NCI-H2029 (cell line): ENCODE measurements around the gene LATS2.
"Not testable (repeated sequence)": the region's sequence is repeated elsewhere in the genome, so short reads cannot be mapped to it uniquely, and the experiment has no call there.

Experiments used
- DNase-seq: peaks from one replicate; lab custom pipeline; 2025; lab: John Stamatoyannopoulos, UW

The LATS2 gene

GRCh38 chr13:21075379-21076249 lies 14.2 kb upstream of the LATS2 start:
- no peak for DNase-seq

GRCh38 chr13:21075011-21075378 lies 13.6 kb upstream of the LATS2 start:
- no peak for DNase-seq

GRCh38 chr13:21074546-21074945 lies 13.2 kb upstream of the LATS2 start:
- DNase-seq: no peak

- DNase-seq: no peak
Observed at GRCh38 chr13:21071924-21072323, 10.5 kb upstream of the LATS2 start.

- DNase-seq: no peak
Observed at GRCh38 chr13:21071015-21071414, 9.6 kb upstream of the LATS2 start.

GRCh38 chr13:21069561-21070004 lies 8.2 kb upstream of the LATS2 start:
- no peak for DNase-seq

- DNase-seq: no peak
Observed at GRCh38 chr13:21067848-21068247, 6.5 kb upstream of the LATS2 start.

- DNase-seq: no peak
Observed at GRCh38 chr13:21066946-21067345, 5.6 kb upstream of the LATS2 start.

GRCh38 chr13:21065686-21066085 lies 4.3 kb upstream of the LATS2 start:
- DNase-seq: no peak

GRCh38 chr13:21063031-21063430 lies 1.6 kb upstream of the LATS2 start:
- no peak for DNase-seq

- no peak for DNase-seq
Observed at GRCh38 chr13:21060338-21061028, 903 bp downstream of the LATS2 start.

- no peak for DNase-seq
Observed at GRCh38 chr13:21059641-21060337, 1.6 kb downstream of the LATS2 start.

- DNase-seq: no peak
Observed at GRCh38 chr13:21058361-21058760, 3.0 kb downstream of the LATS2 start.

GRCh38 chr13:21055511-21056045 lies 5.8 kb downstream of the LATS2 start:
- DNase-seq: no peak

GRCh38 chr13:21055016-21055415 lies 6.4 kb downstream of the LATS2 start:
- DNase-seq: no peak

GRCh38 chr13:21054313-21054712 lies 7.1 kb downstream of the LATS2 start:
- DNase-seq: no peak

GRCh38 chr13:21053231-21053630 lies 8.2 kb downstream of the LATS2 start:
- DNase-seq: no peak

- no peak for DNase-seq
Observed at GRCh38 chr13:21051675-21052074, 9.7 kb downstream of the LATS2 start.

GRCh38 chr13:21050288-21051197 lies 10.8 kb downstream of the LATS2 start:
- DNase-seq: no peak

- not testable (repeated sequence) for DNase-seq
Observed at GRCh38 chr13:21049731-21050130, 11.7 kb downstream of the LATS2 start.

GRCh38 chr13:21048901-21049698 lies 12.3 kb downstream of the LATS2 start:
- no peak for DNase-seq
